Skeletal muscle tissue (tissue), 4 donors: ENCODE results near the gene ENTPD6. TPM values are rescaled to one million over a fixed set of nuclear protein-coding genes. Genes with fewer than 3 reads are reported as not detected.

Source experiments
- H3K27ac ChIP-seq: one replicate; pipeline ENCODE4 v1.7.0; 2013; ENCODE audit warnings: mild to moderate bottlenecking, low read depth, low read length, inconsistent platforms
- H3K27me3 ChIP-seq, 3 donors: one replicate each; pipeline ENCODE4 v1.7.0; 2013; ENCODE audit warnings: low read length in 3 of 3; ENCODE audit not compliant: control insufficient read depth in 3 of 3, insufficient read depth in 3 of 3
- H3K36me3 ChIP-seq, 3 donors: one replicate each; pipeline ENCODE4 v1.7.0; 2013; ENCODE audit warnings: low read length in 3 of 3; ENCODE audit not compliant: control insufficient read depth in 3 of 3, insufficient read depth in 3 of 3
- H3K4me1 ChIP-seq, 3 donors: one replicate each; pipeline ENCODE4 v1.7.0; 2013; ENCODE audit warnings: low read length in 3 of 3, mild to moderate bottlenecking in 3 of 3; ENCODE audit not compliant: control insufficient read depth in 3 of 3, insufficient read depth in 3 of 3
- H3K4me3 ChIP-seq, 3 donors: one replicate each; pipeline ENCODE4 v1.7.0; 2013; ENCODE audit warnings: low read length in 3 of 3
- H3K9ac ChIP-seq, 3 donors: one replicate each; pipeline ENCODE4 v1.7.0; 2013; ENCODE audit warnings: low read length in 3 of 3, mild to moderate bottlenecking in 3 of 3, moderate library complexity in 2 of 3, low read depth in 1 of 3
- H3K9me3 ChIP-seq, 3 donors: one replicate each; pipeline ENCODE4 v1.7.0; 2013; ENCODE audit warnings: low read length in 3 of 3; ENCODE audit not compliant: control insufficient read depth in 3 of 3
- total RNA-seq: library from RNA; depleted of rRNA; stranded (reverse); fragments of >200 nt; gene quantifications from one replicate; pipeline ENCODE4 v1.2.3, GENCODE V29; 2014
- donor health status: Osteomylitis.

ENTPD6 gene
- total RNA-seq, 1 donor from 2014 or later, result 17.7 TPM

- H3K27ac ChIP-seq, result no peak overlapping the region
- no peak overlapping the region for H3K9ac ChIP-seq
- H3K4me1 ChIP-seq, result peaks cover 10 to 31% (median 16%) of the 10 kb centered on the region in 3 donors
- no peaks in the 10 kb centered on the region for H3K27me3 ChIP-seq
- H3K4me3 ChIP-seq, result no peak overlapping the region
- H3K36me3 ChIP-seq, result peaks cover 0 to 6% (median 0%) of the 10 kb centered on the region in 3 donors
- no peaks in the 10 kb centered on the region for H3K9me3 ChIP-seq
Observed at GRCh38 chr20:25253606-25254275, 58.2 kb downstream of the ENTPD6 start.

GRCh38 chr20:25254571-25254970, 59.1 kb downstream of the ENTPD6 start:
- H3K27me3 ChIP-seq, result no peaks in the 10 kb centered on the region
- H3K9ac ChIP-seq, result no peak overlapping the region
- peaks cover 0 to 10% (median 4%) of the 10 kb centered on the region in 3 donors for H3K36me3 ChIP-seq
- no peak overlapping the region for H3K27ac ChIP-seq
- no peak overlapping the region for H3K4me3 ChIP-seq
- H3K9me3 ChIP-seq, result no peaks in the 10 kb centered on the region
- peaks cover 8 to 31% (median 11%) of the 10 kb centered on the region in 3 donors for H3K4me1 ChIP-seq

- Histone ChIP-seq H3K27me3 (no peaks in the 10 kb centered on the region), H3K4me1 (peaks cover 8 to 31% (median 11%) of the 10 kb centered on the region in 3 donors), H3K36me3 (peaks cover 2 to 11% (median 9%) of the 10 kb centered on the region in 3 donors), H3K9me3 (no peaks in the 10 kb centered on the region), H3K4me3 (no peak overlapping the region), H3K27ac (no peak overlapping the region), H3K9ac (no peak overlapping the region)
Observed at GRCh38 chr20:25254986-25255680, 59.6 kb downstream of the ENTPD6 start.

- peaks cover 8 to 27% (median 11%) of the 10 kb centered on the region in 3 donors for H3K4me1 ChIP-seq
- H3K36me3 ChIP-seq, result peaks cover 8 to 11% (median 9%) of the 10 kb centered on the region in 3 donors
- no peak overlapping the region for H3K27ac ChIP-seq
- no peak overlapping the region for H3K4me3 ChIP-seq
- no peaks in the 10 kb centered on the region for H3K27me3 ChIP-seq
- no peaks in the 10 kb centered on the region for H3K9me3 ChIP-seq
- H3K9ac ChIP-seq, result peak overlapping the region in 1 of 3 donors; percentile 33
Observed at GRCh38 chr20:25256226-25256859, 60.8 kb downstream of the ENTPD6 start.

GRCh38 chr20:25257130-25257529, 61.6 kb downstream of the ENTPD6 start:
- Histone ChIP-seq H3K27me3 (no peaks in the 10 kb centered on the region), H3K9me3 (no peaks in the 10 kb centered on the region), H3K27ac (no peak overlapping the region), H3K4me3 (no peak overlapping the region), H3K4me1 (peaks cover 6 to 20% (median 11%) of the 10 kb centered on the region in 3 donors), H3K36me3 (peaks cover 8 to 11% (median 9%) of the 10 kb centered on the region in 3 donors), H3K9ac (no peak overlapping the region)

- H3K4me1 ChIP-seq, result peaks cover 5 to 15% (median 11%) of the 10 kb centered on the region in 3 donors
- H3K36me3 ChIP-seq, result peaks cover 8 to 11% (median 9%) of the 10 kb centered on the region in 3 donors
- no peak overlapping the region for H3K9ac ChIP-seq
- H3K9me3 ChIP-seq, result no peaks in the 10 kb centered on the region
- no peak overlapping the region for H3K4me3 ChIP-seq
- H3K27ac ChIP-seq, result no peak overlapping the region
- H3K27me3 ChIP-seq, result no peaks in the 10 kb centered on the region
Observed at GRCh38 chr20:25257756-25258475, 62.4 kb downstream of the ENTPD6 start.

- no peak overlapping the region for H3K9ac ChIP-seq
- peaks cover 5 to 15% (median 11%) of the 10 kb centered on the region in 3 donors for H3K4me1 ChIP-seq
- H3K4me3 ChIP-seq, result no peak overlapping the region
- no peaks in the 10 kb centered on the region for H3K9me3 ChIP-seq
- peaks cover 8 to 11% (median 9%) of the 10 kb centered on the region in 3 donors for H3K36me3 ChIP-seq
- H3K27ac ChIP-seq, result no peak overlapping the region
- H3K27me3 ChIP-seq, result no peaks in the 10 kb centered on the region
Observed at GRCh38 chr20:25258476-25258805, 62.9 kb downstream of the ENTPD6 start.

- Histone ChIP-seq H3K27ac (no peak overlapping the region), H3K27me3 (no peaks in the 10 kb centered on the region), H3K9ac (no peak overlapping the region), H3K36me3 (peaks cover 8 to 11% (median 9%) of the 10 kb centered on the region in 3 donors), H3K9me3 (no peaks in the 10 kb centered on the region), H3K4me3 (no peak overlapping the region), H3K4me1 (peaks cover 5 to 15% (median 11%) of the 10 kb centered on the region in 3 donors)
Observed at GRCh38 chr20:25258828-25259227, 63.3 kb downstream of the ENTPD6 start.

- peaks cover 5 to 15% (median 11%) of the 10 kb centered on the region in 3 donors for H3K4me1 ChIP-seq
- H3K9ac ChIP-seq, result no peak overlapping the region
- peaks cover 8 to 11% (median 9%) of the 10 kb centered on the region in 3 donors for H3K36me3 ChIP-seq
- H3K9me3 ChIP-seq, result no peaks in the 10 kb centered on the region
- H3K4me3 ChIP-seq, result no peak overlapping the region
- no peak overlapping the region for H3K27ac ChIP-seq
- H3K27me3 ChIP-seq, result no peaks in the 10 kb centered on the region
Observed at GRCh38 chr20:25259358-25259757, 63.8 kb downstream of the ENTPD6 start.
